NT2/D1 (cell line): ENCODE results near the gene NEK10.

Experiments used
- YY1 ChIP-seq: IDR thresholded peaks from 2 replicates; pipeline ENCODE4 v1.6.1; 2011; ENCODE audit not compliant: insufficient read length, insufficient read depth
- ZNF274 ChIP-seq: IDR thresholded peaks from 2 replicates; pipeline ENCODE4 v1.6.1; 2011; ENCODE audit warnings: mild to moderate bottlenecking, low read depth, low read length

DNA sequence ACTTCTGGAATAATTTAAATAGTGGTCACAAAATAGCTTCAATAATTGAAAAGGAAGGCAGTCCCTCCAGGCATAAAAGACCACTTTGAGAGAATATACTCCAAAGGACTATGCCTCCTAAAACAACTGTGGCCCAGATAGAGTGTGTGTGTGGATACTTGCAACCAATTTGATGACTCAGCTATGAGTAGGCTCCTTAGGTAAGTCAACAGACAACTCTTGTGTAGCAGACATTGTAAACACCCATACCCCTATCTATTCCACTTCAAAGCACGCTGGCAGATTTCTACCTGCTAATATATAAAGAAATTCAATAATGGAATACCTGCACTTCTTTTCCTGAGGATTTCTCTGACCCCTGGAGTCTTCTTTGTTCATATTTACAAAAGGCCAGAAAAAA, 254.5 kb downstream of the NEK10 start:
- TF ChIP-seq YY1 (no peak), ZNF274 (no peak)
